OCI-LY1 (cell line): ENCODE measurements around the gene SAMD13.

ENCODE experiments used
- EZH2 ChIP-seq: fragments of 200-600 bp; sonication (generic), shearing (Covaris generic); IDR thresholded peaks from 2 replicates; pipeline ENCODE4 v1.8.0; 2017; ENCODE audit warnings: borderline replicate concordance, mixed run types, mild to moderate bottlenecking, antibody characterized with exemption, low read length, moderate library complexity, mixed read lengths
- TF ChIP-seq, protein P1 (sequence below): fragments of 200-600 bp; sonication (generic), shearing (Covaris generic); IDR thresholded peaks from 2 replicates; pipeline ENCODE4 v1.5.1; 2017; ENCODE audit warnings: mild to moderate bottlenecking, antibody characterized with exemption, low read length, moderate library complexity, mixed read lengths

- TF ChIP-seq, protein P1, sequence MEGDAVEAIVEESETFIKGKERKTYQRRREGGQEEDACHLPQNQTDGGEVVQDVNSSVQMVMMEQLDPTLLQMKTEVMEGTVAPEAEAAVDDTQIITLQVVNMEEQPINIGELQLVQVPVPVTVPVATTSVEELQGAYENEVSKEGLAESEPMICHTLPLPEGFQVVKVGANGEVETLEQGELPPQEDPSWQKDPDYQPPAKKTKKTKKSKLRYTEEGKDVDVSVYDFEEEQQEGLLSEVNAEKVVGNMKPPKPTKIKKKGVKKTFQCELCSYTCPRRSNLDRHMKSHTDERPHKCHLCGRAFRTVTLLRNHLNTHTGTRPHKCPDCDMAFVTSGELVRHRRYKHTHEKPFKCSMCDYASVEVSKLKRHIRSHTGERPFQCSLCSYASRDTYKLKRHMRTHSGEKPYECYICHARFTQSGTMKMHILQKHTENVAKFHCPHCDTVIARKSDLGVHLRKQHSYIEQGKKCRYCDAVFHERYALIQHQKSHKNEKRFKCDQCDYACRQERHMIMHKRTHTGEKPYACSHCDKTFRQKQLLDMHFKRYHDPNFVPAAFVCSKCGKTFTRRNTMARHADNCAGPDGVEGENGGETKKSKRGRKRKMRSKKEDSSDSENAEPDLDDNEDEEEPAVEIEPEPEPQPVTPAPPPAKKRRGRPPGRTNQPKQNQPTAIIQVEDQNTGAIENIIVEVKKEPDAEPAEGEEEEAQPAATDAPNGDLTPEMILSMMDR: no peak
- no peak for TF ChIP-seq EZH2
Observed at GRCh38 chr1:84368441-84368840, 66.9 kb downstream of the SAMD13 start.
